Brain pericyte (primary cell): ENCODE data around the gene POR.
"Not testable (repeated sequence)": the region's sequence is repeated elsewhere in the genome, so short reads cannot be mapped to it uniquely, and the experiment has no call there.

Experiments used
- DNase-seq: peaks from one replicate; pipeline ENCODE4 v3.0.0-alpha.2; 2012; ENCODE audit warnings: low read depth, low spot score

POR gene

GRCh38 chr7:75989500-75990388 is 74.8 kb downstream of the POR start:
- DNase-seq = no peak

- no peak for DNase-seq
Observed at GRCh38 chr7:75991531-75992082, 76.7 kb downstream of the POR start.

GRCh38 chr7:75992083-75992755 is 77.3 kb downstream of the POR start:
- no peak for DNase-seq

GRCh38 chr7:75993689-75994387 is 78.9 kb downstream of the POR start:
- no peak for DNase-seq

GRCh38 chr7:75994388-75995051 is 79.6 kb downstream of the POR start, which contains the start of gene TMEM120A:
TSS of gene TMEM120A (minus strand) at chr7:75994595. CDS start at chr7:75994570, 25 bp downstream.
- peak; percentile 77 for DNase-seq

GRCh38 chr7:75995052-75995471 is 80.1 kb downstream of the POR start:
- no peak for DNase-seq

GRCh38 chr7:75995996-75996395 is 81.0 kb downstream of the POR start:
- DNase-seq = no peak

- DNase-seq = no peak
Observed at GRCh38 chr7:75996476-75996875, 81.5 kb downstream of the POR start.

GRCh38 chr7:75998038-75998437 is 83.1 kb downstream of the POR start:
- no peak for DNase-seq

GRCh38 chr7:76000566-76000965 is 85.6 kb downstream of the POR start:
- DNase-seq = no peak

GRCh38 chr7:76002139-76002538 is 87.2 kb downstream of the POR start:
- no peak for DNase-seq

GRCh38 chr7:76002822-76003221 is 87.9 kb downstream of the POR start:
- DNase-seq = no peak

GRCh38 chr7:76003351-76003750 is 88.4 kb downstream of the POR start:
- no peak for DNase-seq

- DNase-seq = not testable (repeated sequence)
Observed at GRCh38 chr7:76005004-76005403, 90.0 kb downstream of the POR start.

- DNase-seq = no peak
Observed at GRCh38 chr7:76008156-76008687, 93.3 kb downstream of the POR start.

- DNase-seq = no peak
Observed at GRCh38 chr7:76009672-76010600, 95.0 kb downstream of the POR start.

- DNase-seq = no peak
Observed at GRCh38 chr7:76011442-76011861, 96.5 kb downstream of the POR start.

GRCh38 chr7:76016191-76016947 is 101.4 kb downstream of the POR start:
- no peak for DNase-seq

GRCh38 chr7:76018520-76018919 is 103.6 kb downstream of the POR start:
- not testable (repeated sequence) for DNase-seq
